Gastroesophageal sphincter (tissue), 4 donors: ENCODE measurements around the gene SLC4A5. TPM values are rescaled to one million over a fixed set of nuclear protein-coding genes. Genes with fewer than 3 reads are reported as not detected.

ENCODE experiments used
- ATAC-seq: fragments of 150-250 bp; one replicate; pipeline ENCODE4 v1.9.1; 2016; ENCODE audit warnings: mild to moderate bottlenecking, moderate library complexity
- H3K27ac ChIP-seq, 4 donors: fragments of 200-600 bp; sonication (generic) in 3 of 4; 1 replicate in 3 of 4; 2 replicates in 1 of 4; pipeline ENCODE4 v1.5.1; 2016 to 2019
- H3K27me3 ChIP-seq: fragments of 200-600 bp; sonication (generic); one replicate; pipeline ENCODE4 v1.5.1; 2019
- H3K36me3 ChIP-seq, 2 donors: fragments of 200-600 bp; sonication (generic); one replicate each; pipeline ENCODE4 v1.5.1; 2019; ENCODE audit warnings: control low read depth in 1 of 2
- H3K4me1 ChIP-seq, 3 donors: fragments of 200-600 bp; sonication (generic); 1 replicate in 2 of 3; 2 replicates in 1 of 3; pipeline ENCODE4 v1.5.1; 2016 to 2019; ENCODE audit warnings: control low read depth in 2 of 3
- H3K4me3 ChIP-seq, 2 donors: fragments of 200-600 bp; sonication (generic); one replicate each; pipeline ENCODE4 v1.5.1; 2019; ENCODE audit warnings: mild to moderate bottlenecking in 1 of 2, moderate library complexity in 1 of 2
- H3K9me3 ChIP-seq, 3 donors: fragments of 200-600 bp; sonication (generic); one replicate each; pipeline ENCODE4 v1.5.1; 2017 to 2019; ENCODE audit warnings: control low read depth in 2 of 3
- EP300 ChIP-seq: sonication (generic); formaldehyde crosslinking; IDR thresholded peaks from one replicate; pipeline ENCODE4 v1.6.1; 2017; ENCODE audit warnings: antibody characterized with exemption, mild to moderate bottlenecking
- POLR2A ChIP-seq, 2 donors: fragments of 450-650 bp; IDR thresholded peaks; one replicate each; pipeline ENCODE4 v1.6.1; 2017; ENCODE audit warnings: antibody characterized with exemption in 2 of 2, mild to moderate bottlenecking in 2 of 2, moderate library complexity in 1 of 2
- POLR2AphosphoS5 ChIP-seq: sonication (generic); formaldehyde crosslinking; IDR thresholded peaks from one replicate; pipeline ENCODE4 v1.6.1; 2017; ENCODE audit warnings: antibody characterized with exemption
- WGBS, 2 donors: methylation state at CpG; one replicate each; pipeline ENCODE4 v1.1.5; 2018; ENCODE audit warnings: low coverage in 1 of 2; 5-methylcytosine and 5-hydroxymethylcytosine counted together
- total RNA-seq, 4 donors: library from RNA; depleted of rRNA; stranded (reverse); fragments of >200 nt; gene quantifications; one replicate each; pipeline ENCODE4 v1.1.0, GENCODE V29; 2016
- TF ChIP-seq, protein P1 (sequence below), 4 experiments: fragments of 200-600 bp in 2 of 4; fragments of 450-650 bp in 2 of 4; sonication (generic) in 1 of 4; IDR thresholded peaks; one replicate each; pipeline ENCODE4 v1.5.1; 2017 to 2019; ENCODE audit warnings: antibody characterized with exemption in 4 of 4, mild to moderate bottlenecking in 2 of 4, moderate library complexity in 2 of 4

SLC4A5 gene
- total RNA-seq, 4 donors from 2014 or later = 1.8 to 9.4 (median 5.0) TPM

DNA sequence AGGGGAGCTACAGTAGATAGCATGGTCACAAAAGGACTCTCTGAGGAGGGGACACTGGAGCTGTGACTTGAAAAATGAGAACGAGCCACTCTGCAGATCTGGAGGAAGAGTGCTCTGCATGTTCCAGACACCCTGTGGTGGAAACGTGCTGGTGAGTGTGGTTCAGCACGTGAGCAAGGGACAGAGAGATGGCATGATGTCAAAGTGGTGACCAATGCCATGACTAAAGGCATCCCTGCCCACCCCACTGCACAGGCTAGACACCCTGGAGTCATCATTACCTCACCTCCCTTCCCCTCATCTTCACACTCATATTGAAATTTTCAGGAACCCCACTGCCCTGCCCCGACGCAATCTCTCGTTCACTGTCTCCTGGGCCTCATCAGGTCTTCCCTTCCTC, 56.5 kb downstream of the SLC4A5 start:
- Histone ChIP-seq H3K4me1 (no peaks in the 10 kb centered on the region), H3K27ac (no peak overlapping the region), H3K9me3 (no peaks in the 10 kb centered on the region), H3K4me3 (no peak overlapping the region), H3K36me3 (peaks cover 0 to 30% of the 10 kb centered on the region in 2 donors), H3K27me3 (no peaks in the 10 kb centered on the region)
- no peak for TF ChIP-seq POLR2A (IDR thresholded peaks at IDR 0.05)
- no peak for TF ChIP-seq POLR2AphosphoS5
- TF ChIP-seq, protein P1, sequence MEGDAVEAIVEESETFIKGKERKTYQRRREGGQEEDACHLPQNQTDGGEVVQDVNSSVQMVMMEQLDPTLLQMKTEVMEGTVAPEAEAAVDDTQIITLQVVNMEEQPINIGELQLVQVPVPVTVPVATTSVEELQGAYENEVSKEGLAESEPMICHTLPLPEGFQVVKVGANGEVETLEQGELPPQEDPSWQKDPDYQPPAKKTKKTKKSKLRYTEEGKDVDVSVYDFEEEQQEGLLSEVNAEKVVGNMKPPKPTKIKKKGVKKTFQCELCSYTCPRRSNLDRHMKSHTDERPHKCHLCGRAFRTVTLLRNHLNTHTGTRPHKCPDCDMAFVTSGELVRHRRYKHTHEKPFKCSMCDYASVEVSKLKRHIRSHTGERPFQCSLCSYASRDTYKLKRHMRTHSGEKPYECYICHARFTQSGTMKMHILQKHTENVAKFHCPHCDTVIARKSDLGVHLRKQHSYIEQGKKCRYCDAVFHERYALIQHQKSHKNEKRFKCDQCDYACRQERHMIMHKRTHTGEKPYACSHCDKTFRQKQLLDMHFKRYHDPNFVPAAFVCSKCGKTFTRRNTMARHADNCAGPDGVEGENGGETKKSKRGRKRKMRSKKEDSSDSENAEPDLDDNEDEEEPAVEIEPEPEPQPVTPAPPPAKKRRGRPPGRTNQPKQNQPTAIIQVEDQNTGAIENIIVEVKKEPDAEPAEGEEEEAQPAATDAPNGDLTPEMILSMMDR (IDR thresholded peaks at IDR 0.05) = no peak
- TF ChIP-seq EP300 = no peak
- 83 to 92% methylated on average over 5 to 6 of the region's 6 CpGs for WGBS, 2 donors
- no peak for ATAC-seq

DNA sequence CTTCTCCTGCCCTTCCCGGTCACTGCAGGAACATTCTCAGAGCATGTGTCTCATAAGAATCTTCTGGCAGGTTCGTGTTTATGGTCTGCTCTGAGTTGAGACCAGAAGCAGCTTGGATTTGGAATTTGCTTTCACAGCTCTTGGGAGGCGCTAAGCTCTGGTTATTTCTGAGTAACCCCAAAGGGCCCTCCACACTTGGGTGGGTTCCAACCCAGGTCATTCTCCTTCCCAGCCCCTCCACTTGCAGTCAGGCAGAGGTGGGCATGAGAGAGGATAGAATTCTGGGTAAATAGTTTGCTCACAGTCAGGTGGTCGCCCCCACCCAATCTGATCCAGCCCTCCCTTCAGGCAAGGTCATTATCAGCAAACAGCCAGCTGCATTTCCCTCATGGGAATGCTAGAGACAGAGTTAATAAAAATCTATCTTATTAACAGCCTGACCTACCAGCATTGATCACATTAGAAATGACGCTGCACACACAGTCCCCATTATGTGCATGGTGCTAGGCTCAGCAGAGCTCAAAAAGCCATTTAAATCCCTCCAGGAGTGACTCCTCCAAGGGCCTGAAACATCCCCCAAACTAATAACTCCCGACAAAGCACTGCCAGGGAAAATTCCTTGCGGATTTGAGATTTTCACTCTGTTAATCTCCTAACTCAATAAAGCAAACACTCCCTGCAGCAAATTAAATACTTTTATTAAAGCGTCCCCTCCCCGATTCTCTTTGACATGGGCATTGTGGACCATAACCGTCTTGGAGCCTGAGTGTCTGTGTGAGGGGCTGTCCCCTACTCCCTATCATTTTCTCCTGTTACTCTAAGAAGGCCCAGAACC, 61.9 kb downstream of the SLC4A5 start:
- Histone ChIP-seq H3K27ac (no peak overlapping the region), H3K4me1 (no peaks in the 10 kb centered on the region), H3K27me3 (no peaks in the 10 kb centered on the region), H3K36me3 (peaks cover 0 to 37% of the 10 kb centered on the region in 2 donors), H3K9me3 (no peaks in the 10 kb centered on the region), H3K4me3 (no peak overlapping the region)
- TF ChIP-seq POLR2AphosphoS5 (no peak), EP300 (no peak), POLR2A (IDR thresholded peaks at IDR 0.05) (no peak)
- TF ChIP-seq, protein P1 (IDR thresholded peaks at IDR 0.05) = no peak
- WGBS, 2 donors = 73 to 79% methylated on average over 8 to 9 of the region's 10 CpGs
- ATAC-seq = no peak

DNA sequence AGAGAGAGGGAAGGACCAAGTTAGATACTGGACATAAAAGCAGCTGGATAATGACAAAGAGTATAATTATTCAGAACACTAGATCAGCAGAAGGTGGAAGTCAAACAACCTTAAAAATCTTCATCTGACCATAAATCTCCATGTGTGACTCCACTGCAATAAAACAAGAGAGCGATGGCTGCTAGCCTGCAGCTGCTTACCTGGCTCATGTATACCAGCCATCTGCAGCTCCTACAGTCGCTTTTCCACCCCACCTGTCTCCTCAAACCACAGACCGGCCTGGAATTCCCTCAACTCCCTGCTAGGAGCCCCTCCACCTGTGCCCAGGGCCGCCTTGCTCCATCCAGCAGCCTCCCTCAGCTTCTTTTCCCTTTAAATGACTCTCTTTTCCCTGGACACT, 64.5 kb downstream of the SLC4A5 start:
- 73 to 77% methylated on average over 4 of the region's 4 CpGs for whole genome bisulfite sequencing, 2 donors
- Histone ChIP-seq H3K9me3 (no peaks in the 10 kb centered on the region), H3K27me3 (no peaks in the 10 kb centered on the region), H3K27ac (no peak overlapping the region), H3K4me3 (no peak overlapping the region), H3K4me1 (no peaks in the 10 kb centered on the region), H3K36me3 (peaks cover 0 to 25% of the 10 kb centered on the region in 2 donors)
- no peak for ATAC-seq
- TF ChIP-seq EP300 (no peak), POLR2AphosphoS5 (no peak)
- TF ChIP-seq, protein P1 (IDR thresholded peaks at IDR 0.05) = no peak

DNA sequence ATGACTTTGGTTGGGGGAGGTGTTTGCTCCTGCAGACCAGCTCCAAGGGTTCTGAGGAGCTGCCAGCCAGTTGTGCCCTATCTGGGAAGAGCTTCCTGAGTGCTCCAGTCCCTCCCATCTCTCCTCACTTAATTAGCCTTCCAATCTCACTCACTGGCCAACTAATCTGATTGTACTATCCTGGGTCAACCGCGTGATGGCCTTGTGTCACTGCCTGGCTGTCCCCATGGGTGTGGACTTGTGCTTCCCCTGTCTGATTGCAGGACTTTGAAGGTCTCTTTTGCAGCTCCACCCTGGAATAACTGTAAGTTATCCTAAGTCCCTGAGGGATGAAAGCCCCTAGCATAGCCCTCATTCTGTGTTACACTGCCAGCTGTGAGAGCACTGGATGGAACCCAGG, 65.0 kb downstream of the SLC4A5 start:
- no peak for ATAC-seq
- peaks cover 0 to 20% of the 10 kb centered on the region in 2 donors for H3K36me3 ChIP-seq
- no peak overlapping the region for H3K4me3 ChIP-seq
- TF ChIP-seq, protein P1 (IDR thresholded peaks at IDR 0.05) = no peak
- no peak for TF ChIP-seq EP300
- TF ChIP-seq POLR2A (IDR thresholded peaks at IDR 0.05) = no peak
- TF ChIP-seq POLR2AphosphoS5 = no peak
- no peaks in the 10 kb centered on the region for H3K4me1 ChIP-seq
- WGBS, 2 donors = 82% methylated on average over 2 of the region's 2 CpGs; no CpG with 5 or more reads in 1 of the 2 donors
- no peaks in the 10 kb centered on the region for H3K27me3 ChIP-seq
- H3K27ac ChIP-seq = no peak overlapping the region
- no peaks in the 10 kb centered on the region for H3K9me3 ChIP-seq

DNA sequence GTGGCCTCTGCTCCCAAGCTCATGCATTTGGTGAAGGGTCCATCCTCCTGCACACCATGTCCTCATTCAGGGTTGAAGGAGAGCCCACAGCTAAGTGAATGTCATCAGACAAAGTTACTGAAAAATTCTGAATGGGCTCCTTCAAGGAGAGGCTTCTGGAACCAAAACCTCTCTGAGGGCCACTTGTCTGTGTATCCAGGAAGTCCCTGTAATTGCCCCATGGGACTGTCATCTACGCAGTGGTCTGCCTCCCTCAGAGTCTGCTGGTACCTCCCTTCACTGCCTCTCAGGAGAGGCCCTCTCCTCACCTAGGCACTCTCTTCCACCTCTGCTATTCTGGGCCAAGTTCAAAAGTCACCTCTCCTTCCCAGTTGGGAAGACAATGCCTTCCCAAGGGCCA, 68.0 kb downstream of the SLC4A5 start:
- H3K27me3 ChIP-seq = no peaks in the 10 kb centered on the region
- no peaks in the 10 kb centered on the region for H3K4me1 ChIP-seq
- H3K4me3 ChIP-seq = no peak overlapping the region
- 83 to 100% methylated on average over 1 of the region's 1 CpG for WGBS, 2 donors
- peaks cover 0 to 9% of the 10 kb centered on the region in 2 donors for H3K36me3 ChIP-seq
- no peak for ATAC-seq
- no peak overlapping the region for H3K27ac ChIP-seq
- TF ChIP-seq, protein P1 (IDR thresholded peaks at IDR 0.05) = no peak
- TF ChIP-seq EP300 = no peak
- no peak for TF ChIP-seq POLR2A (IDR thresholded peaks at IDR 0.05)
- TF ChIP-seq POLR2AphosphoS5 = no peak
- no peaks in the 10 kb centered on the region for H3K9me3 ChIP-seq
